Limb (tissue), 2 donors: ENCODE measurements around the gene PLLP.

Experiments
- DNase-seq, 2 donors: peaks; one replicate each; pipeline ENCODE4 v3.0.0-alpha.2; 2016; ENCODE audit errors: extremely low spot score in 2 of 2

The PLLP gene

GRCh38 chr16:57256601-57257395, 27.7 kb downstream of the PLLP start:
- no peak for DNase-seq

- DNase-seq, result no peak
Measured at GRCh38 chr16:57255686-57256415, 28.6 kb downstream of the PLLP start.

DNA sequence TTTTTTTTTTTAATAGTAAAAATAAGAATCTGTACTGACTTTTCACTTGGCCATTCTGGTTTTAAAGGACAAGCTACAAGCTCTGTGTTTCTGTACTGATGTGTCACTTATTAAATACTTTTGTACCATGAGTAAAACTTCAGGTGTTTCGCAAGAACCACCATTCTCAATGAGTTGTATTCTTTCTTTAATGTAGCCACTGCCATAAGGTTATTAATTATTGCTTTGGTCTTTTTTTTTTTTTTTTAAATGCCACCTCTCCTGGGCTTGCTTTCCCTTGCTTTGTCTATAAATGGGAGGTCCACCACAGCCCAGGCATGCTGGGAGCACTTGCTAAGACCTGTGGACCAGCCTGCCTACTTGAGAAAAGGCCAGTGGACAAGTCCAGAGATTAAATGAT, 31.0 kb downstream of the PLLP start:
- DNase-seq, result no peak

DNA sequence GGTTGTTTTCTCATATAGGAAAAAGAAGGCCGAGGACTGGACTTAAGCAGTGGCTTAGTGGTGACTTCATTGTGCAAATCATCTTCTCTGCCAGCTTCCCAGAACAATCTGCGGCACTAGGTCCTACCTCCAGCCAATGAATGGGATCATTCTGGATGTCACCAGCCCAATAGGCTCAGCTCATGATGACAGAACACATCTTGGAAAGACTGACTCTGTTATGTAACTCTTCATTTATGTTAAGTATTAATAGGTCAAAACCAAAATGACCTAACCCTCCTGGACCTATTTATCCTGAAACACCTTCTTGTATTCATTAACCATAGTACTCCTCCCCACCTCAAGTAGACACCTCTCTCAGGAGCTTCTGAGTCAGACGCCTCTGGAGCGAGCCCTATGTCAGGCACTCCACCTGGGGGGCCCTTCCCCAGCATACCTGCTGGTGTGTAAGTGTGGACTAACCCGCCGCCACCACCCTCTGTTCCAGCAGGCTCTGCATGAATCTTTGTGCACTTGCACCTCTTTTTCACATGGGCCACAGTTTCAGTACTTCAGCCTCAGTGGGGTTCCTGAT, 32.2 kb downstream of the PLLP start:
- DNase-seq, result no peak

GRCh38 chr16:57251352-57251751, 33.1 kb downstream of the PLLP start:
- no peak for DNase-seq

- no peak for DNase-seq
Measured at GRCh38 chr16:57245472-57246113, 38.9 kb downstream of the PLLP start.

- peak; percentile 98 for DNase-seq
Measured at GRCh38 chr16:57244767-57245471, 39.6 kb downstream of the PLLP start, which contains the start of gene ARL2BP. TSS of gene ARL2BP (plus strand) at chr16:57245259. CDS start at chr16:57245368, 109 bp downstream.

DNA sequence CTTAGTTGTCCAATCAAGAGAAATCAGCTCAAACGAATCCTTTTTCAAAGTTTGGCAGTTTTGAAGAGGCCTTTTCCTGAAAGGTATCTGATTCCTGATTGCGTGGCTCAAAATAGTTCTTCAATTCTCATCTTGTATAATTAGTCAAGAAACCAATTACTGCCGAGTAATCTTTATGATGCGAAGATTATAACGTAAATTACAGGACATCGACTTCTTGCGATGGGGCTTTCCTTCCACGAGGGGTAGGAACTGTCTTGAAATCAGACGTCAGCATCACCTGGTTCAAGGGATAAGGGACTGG, 40.1 kb downstream of the PLLP start:
- no peak for DNase-seq

- no peak for DNase-seq
Measured at GRCh38 chr16:57242650-57243049, 41.8 kb downstream of the PLLP start.

- DNase-seq, result no peak
Measured at GRCh38 chr16:57240851-57241250, 43.6 kb downstream of the PLLP start.

GRCh38 chr16:57239107-57239506, 45.4 kb downstream of the PLLP start:
- DNase-seq, result no peak

DNA sequence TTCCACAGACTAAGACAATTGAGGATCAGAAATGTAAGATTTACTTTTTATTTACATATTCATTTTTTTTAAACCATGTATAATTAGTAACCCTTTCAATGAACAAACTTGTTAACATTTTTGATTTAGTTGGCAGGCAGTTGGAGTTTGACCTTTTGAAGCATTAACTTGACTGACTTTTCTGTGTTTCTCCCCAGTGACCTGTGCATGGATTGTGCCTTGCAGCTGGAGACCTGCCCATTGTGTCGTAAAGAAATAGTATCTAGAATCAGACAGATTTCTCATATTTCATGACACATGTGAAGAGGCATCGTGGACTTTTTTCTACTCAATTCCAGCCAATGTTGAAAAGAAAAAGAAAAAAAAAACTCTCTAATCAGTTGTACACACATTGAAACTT, 45.8 kb downstream of the PLLP start:
- DNase-seq, result no peak

GRCh38 chr16:57236022-57236350, 48.5 kb downstream of the PLLP start:
- no peak for DNase-seq

- no peak for DNase-seq
Measured at GRCh38 chr16:57235128-57236021, 49.1 kb downstream of the PLLP start.

- DNase-seq, result no peak
Measured at GRCh38 chr16:57234707-57235092, 49.8 kb downstream of the PLLP start.

DNA sequence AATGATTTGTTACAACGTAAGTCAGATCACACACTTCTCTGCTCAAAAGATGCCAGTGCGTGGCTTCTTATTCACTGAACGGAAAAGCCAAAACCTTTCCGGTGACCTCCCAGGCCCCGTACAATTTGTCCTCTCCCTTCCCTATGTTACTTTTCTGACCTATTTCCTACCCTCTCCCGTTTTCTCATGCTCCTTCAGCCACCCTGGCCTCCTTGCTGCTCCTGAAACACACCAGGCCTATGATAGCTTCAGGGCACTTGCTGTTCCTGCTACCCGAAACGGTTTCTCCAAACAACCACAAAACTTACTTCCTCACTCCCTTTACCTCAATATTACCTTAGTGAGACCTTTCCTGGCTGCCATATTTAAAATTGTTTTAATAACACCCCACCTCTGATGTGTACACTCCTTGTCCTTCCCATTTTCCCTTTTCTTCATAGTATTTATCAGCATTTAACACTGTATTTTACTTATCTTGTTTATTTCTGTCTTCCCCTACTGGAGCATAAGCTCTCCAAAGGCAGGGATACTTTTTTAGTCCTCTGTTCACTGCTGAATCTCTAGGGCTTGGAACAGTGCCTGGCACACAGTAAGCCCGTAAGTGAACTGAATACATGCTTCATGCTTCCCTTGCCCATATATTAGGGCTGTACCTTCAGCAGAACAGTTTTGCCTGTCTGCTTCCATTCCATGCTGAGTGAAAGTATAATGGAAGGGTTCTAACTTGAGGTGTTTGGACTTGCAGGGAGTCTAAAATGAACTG, 50.3 kb downstream of the PLLP start:
- DNase-seq, result no peak

- DNase-seq, result no peak
Measured at GRCh38 chr16:57231821-57232350, 52.6 kb downstream of the PLLP start.

DNA sequence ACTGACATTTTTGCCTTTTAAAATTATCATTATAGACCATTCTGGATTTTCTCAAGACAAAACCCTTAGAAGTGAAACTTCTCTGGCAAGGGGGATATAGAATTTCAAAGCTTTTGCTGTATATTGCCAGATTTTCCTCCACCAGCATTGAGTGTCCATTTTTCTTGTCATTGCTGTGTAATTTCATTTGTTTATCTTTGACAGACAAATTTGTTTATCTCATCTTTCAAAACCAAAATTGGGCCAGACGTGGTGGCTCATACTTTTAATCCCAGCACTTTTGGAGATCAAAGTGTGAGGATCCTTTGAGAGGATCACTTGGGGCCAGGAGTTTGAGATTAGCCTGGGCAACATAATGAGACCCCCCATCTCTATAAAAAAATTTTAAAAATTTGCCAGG, 55.4 kb downstream of the PLLP start:
- DNase-seq, result no peak

- no peak for DNase-seq
Measured at GRCh38 chr16:57226701-57227621, 57.5 kb downstream of the PLLP start.
